H1 (cell line): ENCODE results near the gene ADAMTS6.

Source experiments
- EGR1 ChIP-seq: IDR thresholded peaks from 2 replicates; pipeline ENCODE4 v1.6.1; 2011; ENCODE audit warnings: low read depth, low read length, borderline replicate concordance
- EP300 ChIP-seq, 2 experiments: IDR thresholded peaks; 1 replicate in 1 of 2; 2 replicates in 1 of 2; pipeline ENCODE4 v1.6.1; 2011 to 2012; ENCODE audit warnings: low read depth in 2 of 2, low read length in 2 of 2, mild to moderate bottlenecking in 2 of 2, borderline replicate concordance in 1 of 2, inconsistent platforms in 1 of 2, moderate library complexity in 1 of 2
- EZH2 ChIP-seq: fragments of 200-600 bp; sonication (generic); IDR thresholded peaks from 2 replicates; pipeline ENCODE4 v1.7.1; 2012; ENCODE audit warnings: low read depth, mild to moderate bottlenecking, moderate library complexity, low read length, inconsistent platforms; ENCODE audit not compliant: severe bottlenecking
- HDAC2 ChIP-seq, 2 experiments: fragments of 300-600 bp in 1 of 2; sonication (generic) in 1 of 2; IDR thresholded peaks; 2 replicates each; pipeline ENCODE4 v1.6.1; 2011 to 2012; ENCODE audit warnings: low read depth in 2 of 2, low read length in 2 of 2, mild to moderate bottlenecking in 2 of 2, moderate library complexity in 2 of 2, borderline replicate concordance in 1 of 2, inconsistent platforms in 1 of 2
- POLR2AphosphoS5 ChIP-seq: IDR thresholded peaks from 2 replicates; pipeline ENCODE4 v1.6.1; 2011; ENCODE audit warnings: low read depth, low read length
- TF ChIP-seq, protein P1 (sequence below): IDR thresholded peaks from 2 replicates; pipeline ENCODE4 v1.6.1; 2012; ENCODE audit warnings: inconsistent platforms

DNA sequence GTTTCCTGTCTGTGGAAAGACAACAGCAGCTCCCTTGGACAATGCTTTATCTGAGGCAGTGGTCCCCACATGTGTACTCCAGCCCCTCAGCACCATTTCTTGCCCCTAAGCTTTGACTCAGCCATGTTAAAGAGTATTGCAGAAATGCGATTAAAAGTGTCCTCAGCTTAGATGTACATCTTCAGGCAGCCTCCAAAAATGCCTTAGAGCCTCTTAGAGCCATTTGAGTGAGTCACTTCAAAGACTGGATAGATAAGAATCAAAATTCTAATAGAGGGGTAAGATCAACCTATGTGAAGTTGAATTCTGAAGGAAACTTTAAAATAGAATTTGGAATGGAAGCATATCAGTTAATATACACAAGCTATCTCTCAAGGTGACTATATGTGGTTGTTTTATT is 296.3 kb downstream of the ADAMTS6 start:
- TF ChIP-seq EGR1 (no peak), HDAC2 (IDR thresholded peaks at IDR 0.05; ENCODE audit: borderline replicate concordance in 1 of 2, low read depth in 2 of 2, low read length in 2 of 2) (no peak), POLR2AphosphoS5 (no peak), EZH2 (no peak), EP300 (IDR thresholded peaks at IDR 0.05; ENCODE audit: borderline replicate concordance in 1 of 2, low read depth in 2 of 2, low read length in 2 of 2) (no peak)
- TF ChIP-seq, protein P1, sequence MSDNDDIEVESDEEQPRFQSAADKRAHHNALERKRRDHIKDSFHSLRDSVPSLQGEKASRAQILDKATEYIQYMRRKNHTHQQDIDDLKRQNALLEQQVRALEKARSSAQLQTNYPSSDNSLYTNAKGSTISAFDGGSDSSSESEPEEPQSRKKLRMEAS, result no peak
